ENCODE measurements around the gene CDH6.
"Not testable (repeated sequence)": the region's sequence is repeated elsewhere in the genome, so short reads cannot be mapped to it uniquely, and the experiment has no call there.

The CDH6 gene

GRCh38 chr5:31334061-31334860 is 140.8 kb downstream of the CDH6 start:
- DNase-seq: no peak

- no peak for DNase-seq
Observed at GRCh38 chr5:31335456-31335855, 142.0 kb downstream of the CDH6 start.

- DNase-seq: no peak
Observed at GRCh38 chr5:31343946-31344345, 150.5 kb downstream of the CDH6 start.

- no peak for DNase-seq
Observed at GRCh38 chr5:31346896-31347551, 153.5 kb downstream of the CDH6 start.

- DNase-seq: no peak
Observed at GRCh38 chr5:31347552-31347905, 154.0 kb downstream of the CDH6 start.

GRCh38 chr5:31350395-31350794 is 156.9 kb downstream of the CDH6 start:
- no peak for DNase-seq

- no peak for DNase-seq
Observed at GRCh38 chr5:31355337-31355736, 161.9 kb downstream of the CDH6 start.

GRCh38 chr5:31357038-31357437 is 163.6 kb downstream of the CDH6 start:
- DNase-seq: no peak

GRCh38 chr5:31359839-31360238 is 166.4 kb downstream of the CDH6 start:
- DNase-seq: no peak

GRCh38 chr5:31361234-31361633 is 167.7 kb downstream of the CDH6 start:
- DNase-seq: no peak

GRCh38 chr5:31361704-31362528 is 168.4 kb downstream of the CDH6 start:
- not testable (repeated sequence) for DNase-seq

GRCh38 chr5:31362529-31362900 is 169.0 kb downstream of the CDH6 start:
- DNase-seq: no peak

GRCh38 chr5:31362931-31363568 is 169.6 kb downstream of the CDH6 start:
- no peak for DNase-seq

GRCh38 chr5:31364881-31365636 is 171.6 kb downstream of the CDH6 start:
- DNase-seq: no peak

- DNase-seq: no peak
Observed at GRCh38 chr5:31365776-31366175, 172.3 kb downstream of the CDH6 start.

- DNase-seq: no peak
Observed at GRCh38 chr5:31366941-31367340, 173.5 kb downstream of the CDH6 start.

- no peak for DNase-seq
Observed at GRCh38 chr5:31372124-31372523, 178.6 kb downstream of the CDH6 start.

GRCh38 chr5:31375999-31376720 is 182.7 kb downstream of the CDH6 start:
- DNase-seq: no peak

GRCh38 chr5:31377274-31377946 is 183.9 kb downstream of the CDH6 start:
- DNase-seq: no peak

GRCh38 chr5:31378136-31378535 is 184.7 kb downstream of the CDH6 start:
- no peak for DNase-seq
